ENCODE measurements around the gene RAF1. TPM values are rescaled to one million over a fixed set of nuclear protein-coding genes. Genes with fewer than 3 reads are reported as not detected.

RAF1 gene
- total and polyA plus RNA-seq, 9 of the 15 experiments (the other 6 are each of a cell fraction or from before 2014, with no cell fraction given) = 28.0 to 183 (median 85.6) TPM

DNA sequence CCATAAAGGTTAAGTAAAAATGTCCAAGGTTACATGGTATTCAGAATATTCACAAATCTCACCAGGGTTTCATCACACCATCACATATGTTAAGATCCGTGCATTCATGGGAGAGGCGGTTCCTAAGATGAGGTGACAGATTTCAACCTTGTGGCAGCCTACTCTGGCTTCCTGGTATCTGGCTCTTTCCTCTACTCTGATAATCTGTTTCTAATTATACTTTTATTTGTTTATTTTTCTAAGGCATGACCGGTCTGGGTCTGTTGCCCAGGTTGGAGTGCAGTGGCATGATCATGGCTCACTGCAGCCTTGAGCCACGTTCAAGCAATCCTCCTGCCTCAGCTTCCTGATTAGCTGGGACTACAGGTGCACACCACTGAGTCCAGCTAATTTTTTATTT lies 34.4 kb downstream of the RAF1 start (continued):
- TF ChIP-seq, protein P1, sequence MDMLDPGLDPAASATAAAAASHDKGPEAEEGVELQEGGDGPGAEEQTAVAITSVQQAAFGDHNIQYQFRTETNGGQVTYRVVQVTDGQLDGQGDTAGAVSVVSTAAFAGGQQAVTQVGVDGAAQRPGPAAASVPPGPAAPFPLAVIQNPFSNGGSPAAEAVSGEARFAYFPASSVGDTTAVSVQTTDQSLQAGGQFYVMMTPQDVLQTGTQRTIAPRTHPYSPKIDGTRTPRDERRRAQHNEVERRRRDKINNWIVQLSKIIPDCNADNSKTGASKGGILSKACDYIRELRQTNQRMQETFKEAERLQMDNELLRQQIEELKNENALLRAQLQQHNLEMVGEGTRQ (CRISPR knock-in tag; IDR thresholded peaks at IDR 0.05) = 0 out of 2 replicates have a peak, but pooled peaks have one; percentile 4
- TF ChIP-seq, protein P2, sequence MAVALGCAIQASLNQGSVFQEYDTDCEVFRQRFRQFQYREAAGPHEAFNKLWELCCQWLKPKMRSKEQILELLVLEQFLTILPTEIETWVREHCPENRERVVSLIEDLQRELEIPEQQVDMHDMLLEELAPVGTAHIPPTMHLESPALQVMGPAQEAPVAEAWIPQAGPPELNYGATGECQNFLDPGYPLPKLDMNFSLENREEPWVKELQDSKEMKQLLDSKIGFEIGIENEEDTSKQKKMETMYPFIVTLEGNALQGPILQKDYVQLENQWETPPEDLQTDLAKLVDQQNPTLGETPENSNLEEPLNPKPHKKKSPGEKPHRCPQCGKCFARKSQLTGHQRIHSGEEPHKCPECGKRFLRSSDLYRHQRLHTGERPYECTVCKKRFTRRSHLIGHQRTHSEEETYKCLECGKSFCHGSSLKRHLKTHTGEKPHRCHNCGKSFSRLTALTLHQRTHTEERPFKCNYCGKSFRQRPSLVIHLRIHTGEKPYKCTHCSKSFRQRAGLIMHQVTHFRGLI (CRISPR knock-in tag; IDR thresholded peaks at IDR 0.05) = no peak
- TF ChIP-seq ZBTB7A (IDR thresholded peaks at IDR 0.05; ENCODE audit: borderline replicate concordance, control insufficient read depth, low read depth, low read length) = no peak
- TF ChIP-seq EWSR1 (IDR thresholded peaks at IDR 0.05; ENCODE audit: borderline replicate concordance, low read depth, partially characterized antibody) = no peak
- TF ChIP-seq, protein P3, sequence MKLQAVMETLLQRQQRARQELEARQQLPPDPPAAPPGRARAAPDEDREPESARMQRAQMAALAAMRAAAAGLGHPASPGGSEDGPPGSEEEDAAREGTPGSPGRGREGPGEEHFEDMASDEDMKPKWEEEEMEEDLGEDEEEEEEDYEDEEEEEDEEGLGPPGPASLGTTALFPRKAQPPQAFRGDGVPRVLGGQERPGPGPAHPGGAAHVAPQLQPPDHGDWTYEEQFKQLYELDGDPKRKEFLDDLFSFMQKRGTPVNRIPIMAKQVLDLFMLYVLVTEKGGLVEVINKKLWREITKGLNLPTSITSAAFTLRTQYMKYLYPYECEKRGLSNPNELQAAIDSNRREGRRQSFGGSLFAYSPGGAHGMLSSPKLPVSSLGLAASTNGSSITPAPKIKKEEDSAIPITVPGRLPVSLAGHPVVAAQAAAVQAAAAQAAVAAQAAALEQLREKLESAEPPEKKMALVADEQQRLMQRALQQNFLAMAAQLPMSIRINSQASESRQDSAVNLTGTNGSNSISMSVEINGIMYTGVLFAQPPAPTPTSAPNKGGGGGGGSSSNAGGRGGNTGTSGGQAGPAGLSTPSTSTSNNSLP (IDR thresholded peaks at IDR 0.05; ENCODE audit: borderline replicate concordance, low read depth, low read length) = 0 out of 2 replicates have a peak, but pooled peaks have one; percentile 33
- TF ChIP-seq TRIM24 (IDR thresholded peaks at IDR 0.05) = no peak
- no peak for TF ChIP-seq SIRT6 (IDR thresholded peaks at IDR 0.05; ENCODE audit: low read depth, low read length)
- TF ChIP-seq TAL1 (IDR thresholded peaks at IDR 0.05) = no peak
- TF ChIP-seq, protein P4, sequence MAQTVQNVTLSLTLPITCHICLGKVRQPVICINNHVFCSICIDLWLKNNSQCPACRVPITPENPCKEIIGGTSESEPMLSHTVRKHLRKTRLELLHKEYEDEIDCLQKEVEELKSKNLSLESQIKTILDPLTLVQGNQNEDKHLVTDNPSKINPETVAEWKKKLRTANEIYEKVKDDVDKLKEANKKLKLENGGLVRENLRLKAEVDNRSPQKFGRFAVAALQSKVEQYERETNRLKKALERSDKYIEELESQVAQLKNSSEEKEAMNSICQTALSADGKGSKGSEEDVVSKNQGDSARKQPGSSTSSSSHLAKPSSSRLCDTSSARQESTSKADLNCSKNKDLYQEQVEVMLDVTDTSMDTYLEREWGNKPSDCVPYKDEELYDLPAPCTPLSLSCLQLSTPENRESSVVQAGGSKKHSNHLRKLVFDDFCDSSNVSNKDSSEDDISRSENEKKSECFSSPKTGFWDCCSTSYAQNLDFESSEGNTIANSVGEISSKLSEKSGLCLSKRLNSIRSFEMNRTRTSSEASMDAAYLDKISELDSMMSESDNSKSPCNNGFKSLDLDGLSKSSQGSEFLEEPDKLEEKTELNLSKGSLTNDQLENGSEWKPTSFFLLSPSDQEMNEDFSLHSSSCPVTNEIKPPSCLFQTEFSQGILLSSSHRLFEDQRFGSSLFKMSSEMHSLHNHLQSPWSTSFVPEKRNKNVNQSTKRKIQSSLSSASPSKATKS (CRISPR knock-in tag; IDR thresholded peaks at IDR 0.05) = no peak
- no peak for TF ChIP-seq SNIP1 (IDR thresholded peaks at IDR 0.05; ENCODE audit: low read depth)
- TF ChIP-seq TAF15 (IDR thresholded peaks at IDR 0.05; ENCODE audit: low read depth, low read length) = no peak
- TF ChIP-seq POLR2A (conservative IDR thresholded peaks at IDR 0.05) = no peak
- TF ChIP-seq ZNF780A (CRISPR knock-in tag; IDR thresholded peaks at IDR 0.05) = no peak
- no peak for TF ChIP-seq ZNF384 (IDR thresholded peaks at IDR 0.05; ENCODE audit: low read depth, low read length)
- no peak for TF ChIP-seq ATF1 (CRISPR knock-in tag; IDR thresholded peaks at IDR 0.05)
- no peak for TF ChIP-seq ATF1 (tag; IDR thresholded peaks at IDR 0.05)
- TF ChIP-seq, protein P5, sequence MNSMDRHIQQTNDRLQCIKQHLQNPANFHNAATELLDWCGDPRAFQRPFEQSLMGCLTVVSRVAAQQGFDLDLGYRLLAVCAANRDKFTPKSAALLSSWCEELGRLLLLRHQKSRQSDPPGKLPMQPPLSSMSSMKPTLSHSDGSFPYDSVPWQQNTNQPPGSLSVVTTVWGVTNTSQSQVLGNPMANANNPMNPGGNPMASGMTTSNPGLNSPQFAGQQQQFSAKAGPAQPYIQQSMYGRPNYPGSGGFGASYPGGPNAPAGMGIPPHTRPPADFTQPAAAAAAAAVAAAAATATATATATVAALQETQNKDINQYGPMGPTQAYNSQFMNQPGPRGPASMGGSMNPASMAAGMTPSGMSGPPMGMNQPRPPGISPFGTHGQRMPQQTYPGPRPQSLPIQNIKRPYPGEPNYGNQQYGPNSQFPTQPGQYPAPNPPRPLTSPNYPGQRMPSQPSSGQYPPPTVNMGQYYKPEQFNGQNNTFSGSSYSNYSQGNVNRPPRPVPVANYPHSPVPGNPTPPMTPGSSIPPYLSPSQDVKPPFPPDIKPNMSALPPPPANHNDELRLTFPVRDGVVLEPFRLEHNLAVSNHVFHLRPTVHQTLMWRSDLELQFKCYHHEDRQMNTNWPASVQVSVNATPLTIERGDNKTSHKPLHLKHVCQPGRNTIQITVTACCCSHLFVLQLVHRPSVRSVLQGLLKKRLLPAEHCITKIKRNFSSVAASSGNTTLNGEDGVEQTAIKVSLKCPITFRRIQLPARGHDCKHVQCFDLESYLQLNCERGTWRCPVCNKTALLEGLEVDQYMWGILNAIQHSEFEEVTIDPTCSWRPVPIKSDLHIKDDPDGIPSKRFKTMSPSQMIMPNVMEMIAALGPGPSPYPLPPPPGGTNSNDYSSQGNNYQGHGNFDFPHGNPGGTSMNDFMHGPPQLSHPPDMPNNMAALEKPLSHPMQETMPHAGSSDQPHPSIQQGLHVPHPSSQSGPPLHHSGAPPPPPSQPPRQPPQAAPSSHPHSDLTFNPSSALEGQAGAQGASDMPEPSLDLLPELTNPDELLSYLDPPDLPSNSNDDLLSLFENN (IDR thresholded peaks at IDR 0.05; ENCODE audit: low read depth in 2 of 2, low read length in 2 of 2) = no peak

Measured in K562 (cell line).